HEK293 (cell line): ENCODE data around the gene RRBP1.

Experiments used
- CTCF ChIA-PET: fragments of 350-600 bp; formaldehyde crosslinking; extraction: SDS; loops from one replicate; lab custom pipeline; 2021; ENCODE audit warnings: antibody characterized with exemption; lab: Yijun Ruan, JAX
- POLR2A ChIA-PET: fragments of 300-600 bp; formaldehyde crosslinking; extraction: SDS; loops from one replicate; lab custom pipeline; 2020; ENCODE audit warnings: antibody characterized with exemption, inconsistent platforms; lab: Yijun Ruan, JAX
- H3K27ac ChIP-seq: fragments of 200-500 bp; sonication (Bioruptor generic); 2 replicates; pipeline ENCODE4 v1.5.1; 2014; ENCODE audit warnings: low read depth, low read length, control low read depth, inconsistent platforms; ENCODE audit errors: extremely low read depth
- H3K36me3 ChIP-seq, 2 experiments: fragments of 200-500 bp in 1 of 2; sonication (Bioruptor generic) in 1 of 2; 1 replicate in 1 of 2; 2 replicates in 1 of 2; pipeline ENCODE4 v1.5.1; 2014 to 2017; ENCODE audit warnings: inconsistent platforms in 2 of 2, low read length in 2 of 2; ENCODE audit not compliant: control insufficient read depth in 2 of 2, insufficient read depth in 1 of 2
- H3K4me1 ChIP-seq: fragments of 200-500 bp; sonication (Bioruptor generic); 2 replicates; pipeline ENCODE4 v1.5.1; 2014; ENCODE audit warnings: mild to moderate bottlenecking, low read length, inconsistent platforms; ENCODE audit not compliant: control insufficient read depth, insufficient read depth
- H3K4me3 ChIP-seq: 2 replicates; pipeline ENCODE4 v1.5.1; 2011; ENCODE audit warnings: low read depth, mild to moderate bottlenecking, control low read depth, low read length, moderate library complexity
- H3K9me3 ChIP-seq: fragments of 200-500 bp; sonication (Bioruptor generic); 2 replicates; pipeline ENCODE4 v1.5.1; 2014; ENCODE audit warnings: low read depth, low read length, inconsistent platforms; ENCODE audit not compliant: control insufficient read depth, insufficient read depth
- BCL6B ChIP-seq: fragments of 450-650 bp; formaldehyde crosslinking; IDR thresholded peaks from 2 replicates; pipeline ENCODE4 v1.5.1; 2017; ENCODE audit warnings: missing biosample characterization, missing genetic modification characterization
- GLI2 ChIP-seq: fragments of 450-650 bp; formaldehyde crosslinking; IDR thresholded peaks from 2 replicates; pipeline ENCODE4; 2017; ENCODE audit warnings: missing biosample characterization, missing genetic modification characterization, low read depth, borderline replicate concordance
- KLF10 ChIP-seq: fragments of 450-650 bp; IDR thresholded peaks from 2 replicates; pipeline ENCODE4 v1.5.1; 2018; ENCODE audit warnings: missing biosample characterization, mild to moderate bottlenecking, missing genetic modification characterization
- TCF7L2 ChIP-seq: IDR thresholded peaks from 2 replicates; pipeline ENCODE4 v1.6.1; 2011; ENCODE audit warnings: low read depth, mild to moderate bottlenecking, inconsistent platforms, low read length, moderate library complexity, borderline replicate concordance
- YY2 ChIP-seq: fragments of 450-650 bp; formaldehyde crosslinking; IDR thresholded peaks from 2 replicates; pipeline ENCODE4 v1.5.1; 2016; ENCODE audit warnings: missing biosample characterization, missing genetic modification characterization
- ZBTB1 ChIP-seq: fragments of 450-650 bp; formaldehyde crosslinking; IDR thresholded peaks from 2 replicates; pipeline ENCODE4 v1.5.1; 2016; ENCODE audit warnings: missing biosample characterization, missing genetic modification characterization
- ZBTB10 ChIP-seq: fragments of 450-650 bp; formaldehyde crosslinking; IDR thresholded peaks from 2 replicates; pipeline ENCODE4 v1.5.1; 2016; ENCODE audit warnings: missing biosample characterization, missing genetic modification characterization
- ZBTB48 ChIP-seq: fragments of 450-650 bp; formaldehyde crosslinking; IDR thresholded peaks from 2 replicates; pipeline ENCODE4 v1.5.1; 2016; ENCODE audit warnings: missing biosample characterization, missing genetic modification characterization
- ZFHX2 ChIP-seq: fragments of 450-650 bp; formaldehyde crosslinking; conservative IDR thresholded peaks from 2 replicates; pipeline ENCODE4 v1.5.1; 2016; ENCODE audit warnings: missing biosample characterization, missing genetic modification characterization
- ZFP37 ChIP-seq: fragments of 450-650 bp; formaldehyde crosslinking; IDR thresholded peaks from 2 replicates; pipeline ENCODE4 v1.5.1; 2016; ENCODE audit warnings: missing biosample characterization, missing genetic modification characterization
- ZFP69B ChIP-seq: fragments of 450-650 bp; formaldehyde crosslinking; IDR thresholded peaks from 2 replicates; pipeline ENCODE4 v1.5.1; 2016; ENCODE audit warnings: missing biosample characterization, missing genetic modification characterization
- ZNF133 ChIP-seq: fragments of 450-650 bp; formaldehyde crosslinking; IDR thresholded peaks from 2 replicates; pipeline ENCODE4 v1.5.1; 2016; ENCODE audit warnings: missing biosample characterization, missing genetic modification characterization
- ZNF138 ChIP-seq: fragments of 450-650 bp; formaldehyde crosslinking; IDR thresholded peaks from 2 replicates; pipeline ENCODE4 v1.5.1; 2016; ENCODE audit warnings: missing biosample characterization, missing genetic modification characterization, borderline replicate concordance
- ZNF16 ChIP-seq: fragments of 450-650 bp; formaldehyde crosslinking; IDR thresholded peaks from 2 replicates; pipeline ENCODE4 v1.5.1; 2016; ENCODE audit warnings: low read depth, missing biosample characterization, missing genetic modification characterization
- ZNF266 ChIP-seq: fragments of 450-650 bp; formaldehyde crosslinking; IDR thresholded peaks from 2 replicates; pipeline ENCODE4 v1.5.1; 2016; ENCODE audit warnings: missing biosample characterization, missing genetic modification characterization, low read depth
- ZNF335 ChIP-seq: fragments of 450-650 bp; formaldehyde crosslinking; conservative IDR thresholded peaks from 2 replicates; pipeline ENCODE4 v1.5.1; 2016; ENCODE audit warnings: missing biosample characterization, missing genetic modification characterization
- ZNF416 ChIP-seq: fragments of 450-650 bp; formaldehyde crosslinking; IDR thresholded peaks from 2 replicates; pipeline ENCODE4 v1.5.1; 2016; ENCODE audit warnings: missing biosample characterization, missing genetic modification characterization
- ZNF433 ChIP-seq: fragments of 450-650 bp; formaldehyde crosslinking; IDR thresholded peaks from 2 replicates; pipeline ENCODE4 v1.5.1; 2016; ENCODE audit warnings: missing biosample characterization, missing genetic modification characterization, low read depth
- ZNF488 ChIP-seq: fragments of 450-650 bp; formaldehyde crosslinking; IDR thresholded peaks from 2 replicates; pipeline ENCODE4 v1.5.1; 2016; ENCODE audit warnings: missing biosample characterization, missing genetic modification characterization
- ZNF571 ChIP-seq: fragments of 450-650 bp; formaldehyde crosslinking; IDR thresholded peaks from 2 replicates; pipeline ENCODE4 v1.5.0; 2017; ENCODE audit warnings: missing biosample characterization, missing genetic modification characterization
- ZNF600 ChIP-seq: fragments of 450-650 bp; formaldehyde crosslinking; IDR thresholded peaks from 2 replicates; pipeline ENCODE4 v1.5.1; 2016; ENCODE audit warnings: missing biosample characterization, missing genetic modification characterization
- ZNF626 ChIP-seq: fragments of 450-650 bp; sonication (Bioruptor Pico); formaldehyde crosslinking; IDR thresholded peaks from 2 replicates; pipeline ENCODE4 v1.5.1; 2018; ENCODE audit warnings: missing biosample characterization, missing genetic modification characterization, inconsistent platforms
- ZNF76 ChIP-seq: fragments of 450-650 bp; formaldehyde crosslinking; IDR thresholded peaks from 2 replicates; pipeline ENCODE4; 2016; ENCODE audit warnings: low read depth, missing biosample characterization, missing genetic modification characterization, borderline replicate concordance
- ZNF768 ChIP-seq: fragments of 450-650 bp; formaldehyde crosslinking; IDR thresholded peaks from 2 replicates; pipeline ENCODE4 v1.5.1; 2018; ENCODE audit warnings: missing biosample characterization, mild to moderate bottlenecking, missing genetic modification characterization
- ZNF791 ChIP-seq: fragments of 450-650 bp; formaldehyde crosslinking; IDR thresholded peaks from 2 replicates; pipeline ENCODE4 v1.5.1; 2016; ENCODE audit warnings: missing biosample characterization, missing genetic modification characterization
- TF ChIP-seq, protein P1 (sequence below): fragments of 450-650 bp; formaldehyde crosslinking; IDR thresholded peaks from 2 replicates; pipeline ENCODE4 v1.5.1; 2016; ENCODE audit warnings: missing biosample characterization, missing genetic modification characterization, borderline replicate concordance

Gene RRBP1

DNA sequence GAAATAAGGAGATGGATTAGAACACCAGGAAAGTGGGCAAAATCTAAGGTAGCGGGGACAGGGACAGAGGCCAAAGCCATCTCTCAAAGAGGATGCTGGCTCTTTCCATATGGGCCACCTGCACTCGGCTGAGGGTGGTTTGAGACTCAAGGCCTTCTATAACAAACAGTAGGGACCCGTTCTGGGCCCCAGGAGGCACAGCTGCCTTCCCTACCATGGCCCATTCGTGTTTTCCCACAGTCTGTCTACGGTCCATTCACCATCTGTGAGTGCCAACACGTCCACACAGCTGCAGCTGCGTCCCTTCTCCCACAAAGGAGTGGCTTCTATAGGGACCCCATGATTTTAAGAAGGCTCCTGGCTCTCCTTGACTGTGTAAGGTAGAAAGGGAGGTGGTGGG, 18.6 kb upstream of the RRBP1 start:
- CTCF ChIA-PET: no interaction called here
- Histone ChIP-seq H3K4me3 (no peak overlapping the region), H3K4me1 (no peaks in the 10 kb centered on the region), H3K27ac (no peak overlapping the region), H3K36me3 (no peaks in the 10 kb centered on the region)
- POLR2A ChIA-PET: interaction anchor here (1.3 kb wide), 1 partner anchor 18 kb away, joined by 4 read pairs; the partner anchor contains the start of gene RRBP1
- TF ChIP-seq ZNF133 (tag by site-specific recombination): no peak
- TF ChIP-seq ZBTB10: no peak
- TF ChIP-seq GLI2 (tag by site-specific recombination): no peak
- no peak for TF ChIP-seq ZNF16
- no peak for TF ChIP-seq ZFHX2 (tag by site-specific recombination)
- TF ChIP-seq ZNF76 (tag by site-specific recombination): no peak
- TF ChIP-seq ZNF488 (tag by site-specific recombination): no peak
- no peak for TF ChIP-seq ZNF600
- no peak for TF ChIP-seq ZFP37 (tag by site-specific recombination)
- TF ChIP-seq ZNF433 (tag by site-specific recombination): no peak
- TF ChIP-seq ZFP69B: no peak
- TF ChIP-seq TCF7L2: no peak
- no peak for TF ChIP-seq ZBTB1 (tag by site-specific recombination)
- TF ChIP-seq BCL6B: no peak
- TF ChIP-seq, all 188 proteins: peak for 0
- H3K9me3 ChIP-seq: no peaks in the 10 kb centered on the region

GRCh38 chr20:17699931-17700351, 17.9 kb upstream of the RRBP1 start, which contains the start of gene BANF2:
BANF2 (plus strand) TSS chr20:17699966; CDS start chr20:17725026, 25,060 bp downstream.
- H3K4me1 ChIP-seq: no peaks in the 10 kb centered on the region
- H3K27ac ChIP-seq: no peak within 1 kb of the TSS
- no peaks in the 10 kb centered on the region for H3K9me3 ChIP-seq
- no peak within 1 kb of the TSS for H3K4me3 ChIP-seq
- no peaks in the 10 kb centered on the region for H3K36me3 ChIP-seq
- CTCF ChIA-PET: interaction anchor here (0.7 to 1.2 kb wide), 3 partner anchors 10 to 19 kb away, joined by 3 to 5 read pairs (median 3); no protein-coding TSS in a partner anchor
- POLR2A ChIA-PET: interaction anchor here (1.3 kb wide), 1 partner anchor 17 kb away, joined by 4 read pairs; the partner anchor contains the start of gene RRBP1
- TF ChIP-seq ZNF791 (tag by site-specific recombination) (no peak), ZNF266 (tag by site-specific recombination) (no peak), ZFP37 (tag by site-specific recombination) (no peak), YY2 (tag by site-specific recombination) (no peak), ZNF433 (tag by site-specific recombination) (no peak), ZNF626 (tag by site-specific recombination) (no peak), ZNF571 (tag by site-specific recombination) (no peak), ZNF138 (tag by site-specific recombination) (no peak), KLF10 (tag by site-specific recombination) (no peak), ZNF768 (tag by site-specific recombination) (no peak), ZFHX2 (tag by site-specific recombination) (no peak), ZNF335 (tag by site-specific recombination) (no peak), ZNF416 (tag by site-specific recombination) (no peak), ZBTB48 (tag by site-specific recombination) (no peak)
- TF ChIP-seq, protein P1, sequence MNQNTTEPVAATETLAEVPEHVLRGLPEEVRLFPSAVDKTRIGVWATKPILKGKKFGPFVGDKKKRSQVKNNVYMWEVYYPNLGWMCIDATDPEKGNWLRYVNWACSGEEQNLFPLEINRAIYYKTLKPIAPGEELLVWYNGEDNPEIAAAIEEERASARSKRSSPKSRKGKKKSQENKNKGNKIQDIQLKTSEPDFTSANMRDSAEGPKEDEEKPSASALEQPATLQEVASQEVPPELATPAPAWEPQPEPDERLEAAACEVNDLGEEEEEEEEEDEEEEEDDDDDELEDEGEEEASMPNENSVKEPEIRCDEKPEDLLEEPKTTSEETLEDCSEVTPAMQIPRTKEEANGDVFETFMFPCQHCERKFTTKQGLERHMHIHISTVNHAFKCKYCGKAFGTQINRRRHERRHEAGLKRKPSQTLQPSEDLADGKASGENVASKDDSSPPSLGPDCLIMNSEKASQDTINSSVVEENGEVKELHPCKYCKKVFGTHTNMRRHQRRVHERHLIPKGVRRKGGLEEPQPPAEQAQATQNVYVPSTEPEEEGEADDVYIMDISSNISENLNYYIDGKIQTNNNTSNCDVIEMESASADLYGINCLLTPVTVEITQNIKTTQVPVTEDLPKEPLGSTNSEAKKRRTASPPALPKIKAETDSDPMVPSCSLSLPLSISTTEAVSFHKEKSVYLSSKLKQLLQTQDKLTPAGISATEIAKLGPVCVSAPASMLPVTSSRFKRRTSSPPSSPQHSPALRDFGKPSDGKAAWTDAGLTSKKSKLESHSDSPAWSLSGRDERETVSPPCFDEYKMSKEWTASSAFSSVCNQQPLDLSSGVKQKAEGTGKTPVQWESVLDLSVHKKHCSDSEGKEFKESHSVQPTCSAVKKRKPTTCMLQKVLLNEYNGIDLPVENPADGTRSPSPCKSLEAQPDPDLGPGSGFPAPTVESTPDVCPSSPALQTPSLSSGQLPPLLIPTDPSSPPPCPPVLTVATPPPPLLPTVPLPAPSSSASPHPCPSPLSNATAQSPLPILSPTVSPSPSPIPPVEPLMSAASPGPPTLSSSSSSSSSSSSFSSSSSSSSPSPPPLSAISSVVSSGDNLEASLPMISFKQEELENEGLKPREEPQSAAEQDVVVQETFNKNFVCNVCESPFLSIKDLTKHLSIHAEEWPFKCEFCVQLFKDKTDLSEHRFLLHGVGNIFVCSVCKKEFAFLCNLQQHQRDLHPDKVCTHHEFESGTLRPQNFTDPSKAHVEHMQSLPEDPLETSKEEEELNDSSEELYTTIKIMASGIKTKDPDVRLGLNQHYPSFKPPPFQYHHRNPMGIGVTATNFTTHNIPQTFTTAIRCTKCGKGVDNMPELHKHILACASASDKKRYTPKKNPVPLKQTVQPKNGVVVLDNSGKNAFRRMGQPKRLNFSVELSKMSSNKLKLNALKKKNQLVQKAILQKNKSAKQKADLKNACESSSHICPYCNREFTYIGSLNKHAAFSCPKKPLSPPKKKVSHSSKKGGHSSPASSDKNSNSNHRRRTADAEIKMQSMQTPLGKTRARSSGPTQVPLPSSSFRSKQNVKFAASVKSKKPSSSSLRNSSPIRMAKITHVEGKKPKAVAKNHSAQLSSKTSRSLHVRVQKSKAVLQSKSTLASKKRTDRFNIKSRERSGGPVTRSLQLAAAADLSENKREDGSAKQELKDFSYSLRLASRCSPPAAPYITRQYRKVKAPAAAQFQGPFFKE: no peak
